ENCODE results near the gene SNAP47. TPM values are rescaled to one million over a fixed set of nuclear protein-coding genes. Genes with fewer than 3 reads are reported as not detected.

Gene SNAP47
- total RNA-seq, 4 donors from 2014 or later = 25.2 to 41.9 (median 34.7) TPM

GRCh38 chr1:227779021-227779441 lies 43.8 kb downstream of the SNAP47 start:
- peak in 1 of 2 donors; percentile 73 for DNase-seq (ENCODE audit: low spot score in 2 of 2)
- whole genome bisulfite sequencing, 2 donors = 68 to 83% methylated on average over 10 of the region's 10 CpGs
- intact Hi-C loops (cut with DNase I; ENCODE audit: low total_unique reads) = loop anchor here (5.0 kb wide), 1 partner anchor 298 kb away; no protein-coding TSS in a partner anchor
- TF ChIP-seq POLR2A (IDR thresholded peaks at IDR 0.05) = no peak
- TF ChIP-seq, protein P1, sequence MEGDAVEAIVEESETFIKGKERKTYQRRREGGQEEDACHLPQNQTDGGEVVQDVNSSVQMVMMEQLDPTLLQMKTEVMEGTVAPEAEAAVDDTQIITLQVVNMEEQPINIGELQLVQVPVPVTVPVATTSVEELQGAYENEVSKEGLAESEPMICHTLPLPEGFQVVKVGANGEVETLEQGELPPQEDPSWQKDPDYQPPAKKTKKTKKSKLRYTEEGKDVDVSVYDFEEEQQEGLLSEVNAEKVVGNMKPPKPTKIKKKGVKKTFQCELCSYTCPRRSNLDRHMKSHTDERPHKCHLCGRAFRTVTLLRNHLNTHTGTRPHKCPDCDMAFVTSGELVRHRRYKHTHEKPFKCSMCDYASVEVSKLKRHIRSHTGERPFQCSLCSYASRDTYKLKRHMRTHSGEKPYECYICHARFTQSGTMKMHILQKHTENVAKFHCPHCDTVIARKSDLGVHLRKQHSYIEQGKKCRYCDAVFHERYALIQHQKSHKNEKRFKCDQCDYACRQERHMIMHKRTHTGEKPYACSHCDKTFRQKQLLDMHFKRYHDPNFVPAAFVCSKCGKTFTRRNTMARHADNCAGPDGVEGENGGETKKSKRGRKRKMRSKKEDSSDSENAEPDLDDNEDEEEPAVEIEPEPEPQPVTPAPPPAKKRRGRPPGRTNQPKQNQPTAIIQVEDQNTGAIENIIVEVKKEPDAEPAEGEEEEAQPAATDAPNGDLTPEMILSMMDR (IDR thresholded peaks at IDR 0.05) = no peak
- H3K4me3 ChIP-seq (ENCODE audit: low read depth, poor library complexity, severe bottlenecking) = no peak overlapping the region

DNA sequence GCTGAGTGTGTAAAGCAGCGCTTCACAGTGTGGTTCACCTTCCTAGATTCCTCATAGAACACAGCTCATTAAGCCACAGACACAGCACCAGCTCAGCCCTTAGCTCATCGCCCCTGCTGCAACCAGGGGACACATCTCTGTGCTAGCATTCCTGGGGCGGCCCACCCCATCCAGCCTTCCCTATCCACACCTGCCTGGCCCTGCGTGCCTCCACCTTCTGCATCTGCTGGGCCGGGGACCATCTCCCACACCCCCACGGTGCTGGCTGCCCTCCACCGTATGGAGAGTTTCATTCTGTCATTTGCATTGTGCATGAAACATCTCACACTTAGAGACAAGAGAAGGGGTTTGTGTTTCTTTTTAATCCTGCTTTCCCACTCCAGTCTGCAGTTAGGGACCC lies 44.5 kb downstream of the SNAP47 start:
- H3K4me3 ChIP-seq (ENCODE audit: low read depth, poor library complexity, severe bottlenecking) = no peak overlapping the region
- intact Hi-C loops (cut with DNase I; ENCODE audit: low total_unique reads) = loop anchor here (5.0 kb wide), 1 partner anchor 298 kb away; no protein-coding TSS in a partner anchor
- peak in 1 of 2 donors; percentile 76 for DNase-seq (ENCODE audit: low spot score in 2 of 2)
- 92 to 93% methylated on average over 7 of the region's 7 CpGs for WGBS, 2 donors
- TF ChIP-seq POLR2A (IDR thresholded peaks at IDR 0.05) = no peak
- TF ChIP-seq, protein P1 (IDR thresholded peaks at IDR 0.05) = no peak

- no peak overlapping the region for H3K4me3 ChIP-seq (ENCODE audit: low read depth, poor library complexity, severe bottlenecking)
- DNase-seq (ENCODE audit: low spot score in 2 of 2) = peak in 1 of 2 donors; percentile 78
- TF ChIP-seq, protein P1 (IDR thresholded peaks at IDR 0.05) = no peak
- TF ChIP-seq POLR2A (IDR thresholded peaks at IDR 0.05) = no peak
- intact Hi-C loops (cut with DNase I; ENCODE audit: low total_unique reads) = no loop called here
- 85 to 89% methylated on average over 20 to 23 of the region's 23 CpGs for WGBS, 2 donors
Observed at GRCh38 chr1:227780101-227781044, 45.1 kb downstream of the SNAP47 start.

DNA sequence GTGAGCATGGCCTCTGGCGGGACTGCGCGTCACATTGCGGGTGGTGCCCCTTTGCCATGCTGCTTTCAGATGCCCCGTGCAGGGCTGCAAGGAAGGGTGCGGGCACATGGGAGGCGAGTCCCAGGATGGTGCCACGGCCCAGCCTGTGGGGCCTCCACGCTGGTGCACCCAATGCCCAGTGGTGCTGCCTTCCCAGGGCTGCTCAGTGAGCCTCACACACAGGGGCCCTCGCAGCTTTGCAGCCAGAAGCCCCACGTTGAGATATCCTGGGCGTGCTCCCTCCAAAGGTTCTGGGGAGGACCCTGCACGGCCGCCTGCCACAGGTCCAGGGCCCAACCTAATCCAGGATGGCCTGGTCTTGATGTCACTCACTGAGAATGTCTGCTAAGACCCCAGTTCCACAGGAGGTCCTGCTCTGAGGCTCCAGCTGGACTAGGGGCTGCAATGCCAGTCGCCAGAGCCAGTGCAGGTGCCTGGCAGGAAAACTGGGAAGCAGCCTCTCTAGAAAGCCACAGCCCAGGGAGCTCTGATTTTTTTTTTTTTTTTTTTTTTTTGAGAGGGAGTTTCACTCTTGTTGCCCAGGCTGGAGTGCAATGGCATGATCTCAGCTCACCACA lies 46.2 kb downstream of the SNAP47 start:
- WGBS, 2 donors = 94 to 96% methylated on average over 12 to 15 of the region's 15 CpGs
- no peak overlapping the region for H3K4me3 ChIP-seq (ENCODE audit: low read depth, poor library complexity, severe bottlenecking)
- peak in 1 of 2 donors; percentile 80 for DNase-seq (ENCODE audit: low spot score in 2 of 2)
- intact Hi-C loops (cut with DNase I; ENCODE audit: low total_unique reads) = no loop called here
- no peak for TF ChIP-seq POLR2A (IDR thresholded peaks at IDR 0.05)
- TF ChIP-seq, protein P1 (IDR thresholded peaks at IDR 0.05) = no peak

DNA sequence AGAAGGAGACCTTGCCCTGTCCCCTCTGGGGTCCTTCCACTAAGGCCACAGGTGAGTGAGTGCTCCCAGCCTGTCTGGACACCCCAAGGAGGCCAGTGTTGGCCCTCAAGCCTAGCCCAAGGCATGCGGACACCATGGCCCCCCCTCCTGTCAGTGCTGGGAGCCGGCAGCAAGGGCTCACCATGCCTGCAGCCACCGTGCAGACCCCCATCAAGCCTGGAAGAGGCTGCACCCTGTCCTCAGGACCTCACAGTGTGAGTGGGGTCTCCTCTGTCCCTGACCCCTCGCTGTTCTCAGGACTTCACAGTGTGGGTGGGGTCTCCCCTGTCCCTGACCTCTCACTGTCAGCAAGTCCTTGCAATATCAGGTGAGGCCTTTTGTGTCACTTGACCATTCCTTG lies 47.0 kb downstream of the SNAP47 start:
- no peak overlapping the region for H3K4me3 ChIP-seq (ENCODE audit: low read depth, poor library complexity, severe bottlenecking)
- no peak for TF ChIP-seq POLR2A (IDR thresholded peaks at IDR 0.05)
- TF ChIP-seq, protein P1 (IDR thresholded peaks at IDR 0.05) = no peak
- intact Hi-C loops (cut with DNase I; ENCODE audit: low total_unique reads) = no loop called here
- 89 to 90% methylated on average over 4 of the region's 4 CpGs for WGBS, 2 donors
- peak in 1 of 2 donors; percentile 67 for DNase-seq (ENCODE audit: low spot score in 2 of 2)

Data from lower leg skin (tissue), 4 donors.